ENCODE results near the gene SRSF10. TPM values are rescaled to one million over a fixed set of nuclear protein-coding genes. Genes with fewer than 3 reads are reported as not detected.

SRSF10 gene
- total and polyA plus RNA-seq, 2 of the 8 experiments (the other 6 are each of a cell fraction or from before 2014, with no cell fraction given): 155 to 194 TPM

DNA sequence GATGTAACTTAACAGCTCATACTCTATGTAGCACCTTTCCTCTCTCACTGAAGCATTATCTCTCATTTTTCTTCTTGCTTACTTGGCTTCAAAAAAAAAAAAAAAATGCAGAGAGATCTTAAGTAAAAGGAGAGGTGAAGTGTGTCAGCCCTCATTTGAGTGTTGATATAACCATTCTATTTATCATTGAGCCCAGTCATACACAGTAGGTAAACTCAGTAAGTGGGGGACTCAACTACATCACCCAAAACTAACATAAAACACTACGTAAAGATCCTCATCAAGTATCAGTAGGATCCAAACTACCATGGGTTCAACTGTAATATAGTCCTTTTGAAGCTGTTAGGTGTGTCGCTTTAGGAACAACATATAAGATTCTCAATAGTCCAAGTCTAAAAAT, 12.3 kb downstream of the SRSF10 start:
- FAIRE-seq (no peak), DNase-seq (ENCODE audit: low read depth in 1 of 2, low spot score in 2 of 2) (no peak)
- no peak overlapping the region for H3K27ac ChIP-seq (ENCODE audit: low read depth, low read length)
- H2BK5ac ChIP-seq (ENCODE audit: low read depth, low read length): no peak overlapping the region
- no peak overlapping the region for H3K4ac ChIP-seq (replicated peaks; ENCODE audit: insufficient read length, low read depth, low read length)
- no peaks in the 10 kb centered on the region for H3K27me3 ChIP-seq (replicated peaks in 1 of 4; ENCODE audit: control insufficient read depth in 3 of 4, extremely low read depth in 1 of 4, insufficient read depth in 3 of 4, low read length in 3 of 4)
- ChIA-PET CTCF (ENCODE audit: partially characterized antibody) (interaction anchor here (0.8 kb wide), 1 partner anchor 274 kb away, joined by 3 read pairs; no protein-coding TSS in a partner anchor), POLR2A (ENCODE audit: partially characterized antibody) (interaction anchor here (0.6 to 16.6 kb wide), 7 partner anchors 8 to 60 kb away, joined by 3 to 267 read pairs (median 5); partner anchors contain the start of genes PNRC2 and SRSF10)
- no peak overlapping the region for H3K18ac ChIP-seq (ENCODE audit: extremely low read depth, low read length)
- no peak overlapping the region for H4K5ac ChIP-seq (ENCODE audit: insufficient read length, low read depth, low read length)
- H3K9ac ChIP-seq (replicated peaks in 1 of 4; ENCODE audit: extremely low read depth in 1 of 4, low read depth in 3 of 4, low read length in 3 of 4): no peak overlapping the region
- peaks cover 0 to 40% of the 10 kb centered on the region in 2 experiments; a peak in 2 of 4 replicates for H3K79me2 ChIP-seq (ENCODE audit: control insufficient read depth in 1 of 2, insufficient read depth in 2 of 2, low read length in 2 of 2)
- TF ChIP-seq JUN (IDR thresholded peaks at IDR 0.05; ENCODE audit: low read depth, low read length) (no peak), RNF2 (IDR thresholded peaks at IDR 0.05; ENCODE audit: borderline replicate concordance, low read depth, low read length, missing control alignments, poor library complexity, severe bottlenecking) (no peak)
- TF ChIP-seq, protein P1, sequence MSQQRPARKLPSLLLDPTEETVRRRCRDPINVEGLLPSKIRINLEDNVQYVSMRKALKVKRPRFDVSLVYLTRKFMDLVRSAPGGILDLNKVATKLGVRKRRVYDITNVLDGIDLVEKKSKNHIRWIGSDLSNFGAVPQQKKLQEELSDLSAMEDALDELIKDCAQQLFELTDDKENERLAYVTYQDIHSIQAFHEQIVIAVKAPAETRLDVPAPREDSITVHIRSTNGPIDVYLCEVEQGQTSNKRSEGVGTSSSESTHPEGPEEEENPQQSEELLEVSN (IDR thresholded peaks at IDR 0.05): no peak
- TF ChIP-seq, protein P2, sequence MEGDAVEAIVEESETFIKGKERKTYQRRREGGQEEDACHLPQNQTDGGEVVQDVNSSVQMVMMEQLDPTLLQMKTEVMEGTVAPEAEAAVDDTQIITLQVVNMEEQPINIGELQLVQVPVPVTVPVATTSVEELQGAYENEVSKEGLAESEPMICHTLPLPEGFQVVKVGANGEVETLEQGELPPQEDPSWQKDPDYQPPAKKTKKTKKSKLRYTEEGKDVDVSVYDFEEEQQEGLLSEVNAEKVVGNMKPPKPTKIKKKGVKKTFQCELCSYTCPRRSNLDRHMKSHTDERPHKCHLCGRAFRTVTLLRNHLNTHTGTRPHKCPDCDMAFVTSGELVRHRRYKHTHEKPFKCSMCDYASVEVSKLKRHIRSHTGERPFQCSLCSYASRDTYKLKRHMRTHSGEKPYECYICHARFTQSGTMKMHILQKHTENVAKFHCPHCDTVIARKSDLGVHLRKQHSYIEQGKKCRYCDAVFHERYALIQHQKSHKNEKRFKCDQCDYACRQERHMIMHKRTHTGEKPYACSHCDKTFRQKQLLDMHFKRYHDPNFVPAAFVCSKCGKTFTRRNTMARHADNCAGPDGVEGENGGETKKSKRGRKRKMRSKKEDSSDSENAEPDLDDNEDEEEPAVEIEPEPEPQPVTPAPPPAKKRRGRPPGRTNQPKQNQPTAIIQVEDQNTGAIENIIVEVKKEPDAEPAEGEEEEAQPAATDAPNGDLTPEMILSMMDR (IDR thresholded peaks at IDR 0.05; ENCODE audit: control extremely low read depth in 1 of 3, insufficient read depth in 1 of 3, low read depth in 1 of 3, low read length in 3 of 3): no peak
- peaks cover 0 to 10% of the 10 kb centered on the region in 2 experiments for H4K20me1 ChIP-seq (replicated peaks in 1 of 2; ENCODE audit: control insufficient read depth in 1 of 2, insufficient read depth in 2 of 2, low read length in 2 of 2)
- no peaks in the 10 kb centered on the region; the same call in 1 of the 2 replicates for H3K79me1 ChIP-seq (ENCODE audit: low read depth, low read length)
- no peak overlapping the region for H3K14ac ChIP-seq (ENCODE audit: insufficient read length)
- no peak overlapping the region for H2BK120ac ChIP-seq (replicated peaks; ENCODE audit: low read depth, low read length)
- no peak overlapping the region for H2BK12ac ChIP-seq (ENCODE audit: low read depth, low read length)
- no peaks in the 10 kb centered on the region for H3K23me2 ChIP-seq (ENCODE audit: low read depth, low read length)
- no peak overlapping the region for H4K8ac ChIP-seq (ENCODE audit: extremely low read depth, insufficient read depth, low read length)
- H3K4me1 ChIP-seq (replicated peaks in 1 of 4; ENCODE audit: control insufficient read depth in 3 of 4, insufficient read depth in 4 of 4, low read length in 3 of 4): no peaks in the 10 kb centered on the region
- WGBS, 2 experiments (ENCODE audit: extremely low coverage in 1 of 2, insufficient coverage in 1 of 2, insufficient read length in 1 of 2, insufficient replicate concordance in 2 of 2, low coverage in 1 of 2, low lambda C conversion rate in 2 of 2, missing lambda C conversion rate in 1 of 2): 86% methylated on average over 2 of the region's 2 CpGs; no CpG with 5 or more reads in 1 of the 2 experiments
- no peak overlapping the region for H2BK15ac ChIP-seq (ENCODE audit: low read length)
- H3K36me3 ChIP-seq (ENCODE audit: control insufficient read depth in 2 of 4, insufficient read depth in 4 of 4, low read length in 3 of 4): peaks cover 3 to 88% (median 42%) of the 10 kb centered on the region in 4 experiments; a peak in 7 of 8 replicates
- H2BK20ac ChIP-seq (ENCODE audit: low read length): no peak overlapping the region
- no peak overlapping the region for H3K56ac ChIP-seq (replicated peaks; ENCODE audit: insufficient read length, low read depth, low read length)
- no peak overlapping the region for H3K4me3 ChIP-seq (ENCODE audit: extremely low read depth in 1 of 4, insufficient read depth in 2 of 4, low read depth in 3 of 4, low read length in 4 of 4)
- no peak overlapping the region for H4K91ac ChIP-seq (replicated peaks; ENCODE audit: insufficient read length, low read length)
- no peak overlapping the region for H3K23ac ChIP-seq (ENCODE audit: insufficient read length)
- H2AFZ ChIP-seq (ENCODE audit: low read length): no peak overlapping the region
- H3K4me2 ChIP-seq (ENCODE audit: insufficient read depth in 1 of 2, low read depth in 2 of 2, low read length in 2 of 2): no peak overlapping the region
- no peak overlapping the region for H2AK5ac ChIP-seq (ENCODE audit: low read depth, low read length)
- no peaks in the 10 kb centered on the region for H3K9me3 ChIP-seq (ENCODE audit: insufficient read depth in 2 of 2, low read depth in 1 of 2, low read length in 1 of 2)

All from H1 (cell line).